Activated CD4-positive, alpha-beta T cell treated with anti-CD3 and anti-CD28 coated beads for 48 hours (primary cell): Measurements from ENCODE around the gene ASPN.
A peak's percentile ranks its signal among the peaks of the same experiment; 100 is the strongest.

Experiments
- DNase-seq: peaks from one replicate; pipeline ENCODE4 v3.0.0-alpha.2; 2020

ASPN gene

DNA sequence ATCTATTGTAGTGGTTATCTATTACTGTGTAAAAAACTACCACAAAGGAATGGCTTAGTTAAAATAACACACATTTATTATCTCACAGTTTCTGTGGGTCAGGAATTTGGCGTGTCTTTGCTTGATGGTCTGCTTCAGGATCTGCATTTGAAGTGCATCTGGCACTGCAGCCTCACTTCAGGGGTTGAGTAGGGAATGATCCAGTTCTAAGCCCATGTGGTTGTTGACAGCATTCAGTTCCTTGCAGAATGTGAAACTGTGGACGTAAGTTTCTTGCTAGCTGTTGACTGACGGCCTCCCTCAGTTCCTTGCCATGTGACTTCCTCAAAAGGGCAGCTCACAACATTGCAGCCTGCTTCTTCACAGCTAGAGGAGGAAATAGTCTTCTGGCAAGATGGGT lies 75.8 kb downstream of the ASPN start:
- peak; percentile 16 for DNase-seq
